ENCODE measurements around the gene RND1. TPM values are rescaled to one million over a fixed set of nuclear protein-coding genes. Genes with fewer than 3 reads are reported as not detected.
"Not testable (repeated sequence)": the region's sequence is repeated elsewhere in the genome, so short reads cannot be mapped to it uniquely, and the experiment has no call there.

The RND1 gene
- total and polyA plus RNA-seq, 2 of the 13 experiments (the other 11 are each of a cell fraction or from before 2014, with no cell fraction given), result 1.8 to 1.9 TPM

DNA sequence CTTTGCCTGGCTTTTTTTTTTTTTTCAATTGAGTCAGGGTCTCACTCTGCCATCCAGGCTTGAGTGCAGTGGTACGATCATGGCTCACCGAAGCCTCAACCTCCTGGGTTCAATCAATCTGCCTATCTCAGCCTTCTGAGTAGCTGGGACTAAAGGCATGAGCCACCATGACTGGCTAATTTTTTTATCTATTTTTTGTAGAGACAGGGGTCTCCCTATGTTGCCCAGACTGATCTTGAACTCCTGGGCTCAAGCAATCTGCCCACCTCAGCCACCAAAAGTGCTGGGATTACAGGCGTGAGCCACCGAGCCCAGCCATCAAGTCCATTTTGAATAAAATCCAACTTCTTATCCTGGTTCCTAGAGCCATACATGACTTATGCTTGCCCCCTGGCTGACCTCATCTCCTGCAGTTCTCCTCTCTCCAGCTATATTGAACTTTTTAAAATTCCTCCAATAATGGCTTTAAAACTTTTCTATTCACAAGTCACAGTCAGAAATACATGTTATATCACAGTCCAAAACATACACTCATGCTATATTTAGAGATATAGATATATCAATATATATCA lies 10.4 kb upstream of the RND1 start (continued):
- TF ChIP-seq, protein P1, sequence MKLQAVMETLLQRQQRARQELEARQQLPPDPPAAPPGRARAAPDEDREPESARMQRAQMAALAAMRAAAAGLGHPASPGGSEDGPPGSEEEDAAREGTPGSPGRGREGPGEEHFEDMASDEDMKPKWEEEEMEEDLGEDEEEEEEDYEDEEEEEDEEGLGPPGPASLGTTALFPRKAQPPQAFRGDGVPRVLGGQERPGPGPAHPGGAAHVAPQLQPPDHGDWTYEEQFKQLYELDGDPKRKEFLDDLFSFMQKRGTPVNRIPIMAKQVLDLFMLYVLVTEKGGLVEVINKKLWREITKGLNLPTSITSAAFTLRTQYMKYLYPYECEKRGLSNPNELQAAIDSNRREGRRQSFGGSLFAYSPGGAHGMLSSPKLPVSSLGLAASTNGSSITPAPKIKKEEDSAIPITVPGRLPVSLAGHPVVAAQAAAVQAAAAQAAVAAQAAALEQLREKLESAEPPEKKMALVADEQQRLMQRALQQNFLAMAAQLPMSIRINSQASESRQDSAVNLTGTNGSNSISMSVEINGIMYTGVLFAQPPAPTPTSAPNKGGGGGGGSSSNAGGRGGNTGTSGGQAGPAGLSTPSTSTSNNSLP (IDR thresholded peaks at IDR 0.05; ENCODE audit: low read depth, low read length), result no peak
- TF ChIP-seq ZNF556 (CRISPR knock-in tag; IDR thresholded peaks at IDR 0.05; ENCODE audit: borderline replicate concordance) (no peak), ZNF83 (CRISPR knock-in tag; IDR thresholded peaks at IDR 0.05; ENCODE audit: borderline replicate concordance) (no peak), XRCC5 (optimal IDR thresholded peaks at IDR 0.05; ENCODE audit: low read length) (no peak), ZNF567 (CRISPR knock-in tag; IDR thresholded peaks at IDR 0.05; ENCODE audit: borderline replicate concordance) (no peak), NR2C2 (CRISPR knock-in tag; IDR thresholded peaks at IDR 0.05; ENCODE audit: borderline replicate concordance) (no peak)

DNA sequence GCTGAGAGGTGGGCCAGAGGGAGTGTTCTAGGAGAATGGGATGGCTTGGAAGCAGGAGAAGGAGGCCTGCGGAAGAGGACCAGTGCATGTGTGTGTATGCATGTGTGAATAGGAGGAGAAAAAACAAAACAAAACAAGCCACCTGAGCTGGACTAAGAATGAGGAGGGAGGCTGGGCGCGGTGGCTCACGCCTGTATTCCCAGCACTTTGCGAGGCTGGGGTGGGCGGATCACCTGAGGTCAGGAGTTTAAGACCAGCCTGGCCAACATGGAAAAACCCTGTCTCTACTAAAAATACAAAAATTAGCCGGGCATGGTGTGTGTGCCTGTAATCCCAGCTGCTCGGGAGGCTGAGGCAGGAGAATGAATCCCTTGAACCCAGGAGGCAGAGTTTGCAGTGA lies 7.9 kb upstream of the RND1 start:
- H3K9ac ChIP-seq (ENCODE audit: insufficient read depth, low read depth, low read length); H3K27ac ChIP-seq (ENCODE audit: extremely low read length, insufficient read depth, low read length); H3K9me3 ChIP-seq (ENCODE audit: low read length); H2AFZ ChIP-seq (ENCODE audit: low read length); H3K36me3 ChIP-seq (replicated peaks in 1 of 2; ENCODE audit: control insufficient read depth in 1 of 2, insufficient read depth in 2 of 2, low read length in 2 of 2); in situ Hi-C loops (cut with HindIII; ENCODE audit: extremely low pct_ligation_motif_present, low pct_unique_long_range_greater_than_20kb); FAIRE-seq; BruUV-seq (replicated peaks); H3K4me3 ChIP-seq (replicated peaks in 1 of 3; ENCODE audit: insufficient read depth in 1 of 3, low read depth in 2 of 3, low read length in 3 of 3); DNase-seq (ENCODE audit: low spot score); H4K20me1 ChIP-seq (ENCODE audit: insufficient read depth, low read length); H3K4me2 ChIP-seq (ENCODE audit: low read depth, low read length); H3K79me2 ChIP-seq (ENCODE audit: insufficient read depth, low read length); intact Hi-C loops (cut with micrococcal nuclease; ENCODE audit: unreplicated experiment); CTCF ChIA-PET (ENCODE audit: low intra/inter-chr PET ratio, low total read pairs); ATAC-seq: not testable (repeated sequence)
- H3K27me3 ChIP-seq (ENCODE audit: control insufficient read depth in 1 of 2, insufficient read depth in 2 of 2, low read length in 2 of 2), result peaks cover 2 to 16% of the 10 kb centered on the region in 2 experiments; a peak in 4 of 5 replicates
- POLR2A ChIA-PET, result interaction anchor here (1.0 kb wide), 3 partner anchors 8 to 13 kb away, joined by 3 to 4 read pairs (median 4); no protein-coding TSS in a partner anchor
- peaks cover 20% of the 10 kb centered on the region for H3K4me1 ChIP-seq (ENCODE audit: insufficient read depth, low read length)
- 24% methylated on average over 8 of the region's 8 CpGs for WGBS (ENCODE audit: low lambda C conversion rate)

Measured in HepG2 (cell line).